NCI-H2029 treated with DMSO at 0.1 percent for 48 hours (cell line): Measurements from ENCODE around the gene ADGRG6.

Experiments used
- DNase-seq: peaks from one replicate; lab custom pipeline; 2025; lab: John Stamatoyannopoulos, UW

Gene ADGRG6

DNA sequence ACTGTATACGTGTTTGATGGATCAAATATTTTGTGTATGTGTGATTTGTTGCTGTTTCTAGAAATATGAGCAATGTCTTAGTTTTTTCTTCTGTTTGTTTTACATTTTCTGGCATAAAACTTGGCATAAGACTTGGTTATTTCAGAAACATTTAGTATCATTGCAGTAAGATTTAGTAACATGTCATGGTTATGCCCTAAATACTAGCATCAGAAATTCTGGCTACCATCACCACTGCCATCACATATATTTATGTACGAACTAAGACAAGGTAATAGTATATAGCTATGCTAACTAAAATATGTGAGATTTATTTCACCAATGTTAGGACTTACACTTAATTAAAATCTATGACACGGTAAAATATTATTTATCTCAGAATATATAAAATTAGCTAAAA, 10.3 kb upstream of the ADGRG6 start:
- DNase-seq, result no peak

- DNase-seq, result no peak
These were observed 9.5 kb upstream of the ADGRG6 start for GRCh38 chr6:142292166-142292924.

DNA sequence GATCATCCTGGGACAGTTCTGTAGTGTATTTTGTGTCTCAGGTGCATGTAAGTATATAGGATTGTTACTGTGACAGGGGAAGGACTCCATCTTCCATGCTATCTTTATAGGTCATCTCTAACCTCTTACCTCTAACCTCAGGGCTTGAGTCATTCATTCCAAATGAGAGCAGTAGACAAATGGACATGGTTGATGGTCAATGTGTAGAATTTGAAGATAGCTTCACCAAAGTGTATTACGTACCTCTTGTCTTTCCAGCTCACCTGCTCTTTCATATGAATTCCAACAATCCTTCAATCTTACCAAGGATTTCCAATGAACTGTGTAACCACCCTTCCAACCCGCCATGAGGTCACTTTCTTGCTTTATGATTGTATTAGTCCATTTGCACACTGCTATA, 8.7 kb upstream of the ADGRG6 start:
- no peak for DNase-seq

- DNase-seq, result no peak
These were observed 7.1 kb upstream of the ADGRG6 start for GRCh38 chr6:142294679-142295078.

- no peak for DNase-seq
These were observed 4.7 kb upstream of the ADGRG6 start for GRCh38 chr6:142296975-142297604.

GRCh38 chr6:142297605-142297995, 4.2 kb upstream of the ADGRG6 start:
- DNase-seq, result no peak

GRCh38 chr6:142297996-142298753, 3.6 kb upstream of the ADGRG6 start:
- no peak for DNase-seq

DNA sequence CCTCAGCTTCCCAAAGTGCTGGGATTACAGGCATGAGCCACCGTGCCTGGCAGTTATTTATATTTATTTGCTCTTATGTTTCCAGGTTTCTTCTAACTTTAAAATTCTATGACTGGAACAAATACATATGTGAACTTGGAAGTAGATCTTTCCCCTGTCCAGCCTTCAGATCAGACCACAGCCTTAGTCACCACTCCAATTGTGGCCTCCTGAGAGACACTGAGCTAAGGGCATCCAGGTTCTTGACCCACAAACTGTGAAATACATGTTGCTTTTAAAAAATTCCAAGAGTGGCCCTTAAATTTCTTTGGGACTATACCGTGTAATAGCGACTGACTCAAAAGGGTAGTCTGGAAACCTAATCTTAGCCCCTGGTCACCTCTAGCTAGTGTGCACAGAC, 1.5 kb upstream of the ADGRG6 start:
- no peak for DNase-seq

- DNase-seq, result no peak
These were observed 803 bp upstream of the ADGRG6 start for GRCh38 chr6:142300758-142301650.

DNA sequence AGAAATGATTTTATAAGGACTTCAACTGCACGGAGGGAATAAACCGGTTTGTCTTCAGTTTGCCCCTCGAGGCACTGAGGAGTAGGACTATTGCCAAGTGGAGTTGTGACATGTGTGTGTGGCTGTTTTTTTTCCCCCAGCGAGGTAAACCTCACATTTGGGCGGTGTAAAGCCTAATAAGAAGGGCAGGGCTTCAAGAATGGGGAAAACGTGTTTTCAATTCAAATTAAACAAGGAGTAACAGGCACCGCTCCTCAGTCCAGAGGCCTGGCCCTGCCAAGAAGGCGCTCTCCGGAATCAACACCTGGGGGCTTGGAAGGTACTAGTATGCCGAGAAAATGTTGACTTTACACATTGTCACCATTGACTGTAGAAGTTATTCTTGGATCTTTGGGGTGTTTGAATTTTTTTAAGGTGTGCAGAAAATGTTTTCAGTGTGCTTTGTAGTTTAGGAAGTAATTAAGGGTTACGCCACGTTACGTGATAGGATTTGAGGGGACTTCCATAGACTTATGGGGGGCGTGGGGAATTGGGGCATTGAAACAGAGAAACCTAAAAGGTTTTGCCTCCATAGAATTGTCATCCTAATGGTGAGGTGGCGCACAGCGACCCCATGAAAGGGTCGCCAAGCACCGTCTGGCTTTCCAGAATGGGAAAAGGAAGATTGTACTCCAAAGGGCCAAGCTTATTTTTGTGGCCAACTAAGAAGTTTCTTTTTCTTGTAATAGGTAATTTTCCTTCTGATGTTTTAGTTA, 791 bp downstream of the ADGRG6 start:
- no peak for DNase-seq

DNA sequence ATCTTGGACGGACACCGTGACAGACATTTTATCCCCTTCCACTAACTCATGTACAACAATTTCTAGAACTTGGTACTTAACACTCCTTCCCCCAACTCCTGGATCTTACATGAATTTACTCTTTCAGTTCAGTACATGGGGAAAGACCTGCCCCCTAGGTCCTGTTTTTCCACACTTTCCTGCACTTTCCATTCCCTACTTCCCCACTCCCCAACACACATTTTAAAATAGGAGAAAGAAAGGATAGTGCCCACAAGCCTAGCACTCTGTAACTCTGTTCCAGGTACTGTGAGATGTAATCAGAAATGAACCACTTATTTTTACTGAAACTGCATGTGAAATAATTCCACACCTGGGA, 1.3 kb downstream of the ADGRG6 start:
- DNase-seq, result no peak

DNA sequence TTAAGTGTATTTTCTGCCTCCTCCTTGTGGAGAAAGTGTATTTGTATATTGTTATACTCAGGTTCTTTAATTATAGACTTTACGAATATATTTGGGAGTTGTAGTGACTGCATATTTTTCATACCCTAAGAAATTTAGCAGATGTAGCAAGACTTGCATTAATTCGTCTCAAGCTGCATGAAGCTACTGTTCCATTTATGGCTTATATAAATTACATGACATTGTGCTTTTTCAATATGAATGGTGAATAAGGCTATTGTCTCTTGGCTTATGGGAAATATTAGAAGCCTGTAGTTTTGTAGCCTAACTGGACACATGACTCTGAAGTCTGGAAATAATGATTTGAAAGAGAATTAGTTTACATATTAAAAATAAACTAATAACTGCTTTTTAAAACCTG, 2.4 kb downstream of the ADGRG6 start:
- no peak for DNase-seq

DNA sequence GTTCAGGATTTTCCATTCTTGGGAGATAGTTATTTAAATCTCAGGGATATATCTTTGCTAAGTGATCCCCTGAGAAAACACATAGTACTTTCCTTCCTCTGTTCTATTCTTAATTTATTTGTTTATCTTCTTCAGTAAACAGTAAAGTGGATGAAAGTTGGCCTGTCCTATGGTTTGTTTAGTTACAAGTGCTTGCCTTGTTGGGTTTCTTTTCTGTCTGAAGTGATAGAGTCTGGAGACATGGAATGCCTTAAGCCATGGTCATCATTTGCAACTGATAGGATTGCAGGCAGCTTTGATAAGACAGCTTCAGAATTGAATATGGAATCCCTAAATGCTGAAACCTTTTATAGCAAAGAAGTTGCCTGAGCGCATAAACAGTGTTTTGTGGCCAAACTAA, 4.9 kb downstream of the ADGRG6 start:
- no peak for DNase-seq

- DNase-seq, result no peak
These were observed 6.3 kb downstream of the ADGRG6 start for GRCh38 chr6:142307963-142308748.

DNA sequence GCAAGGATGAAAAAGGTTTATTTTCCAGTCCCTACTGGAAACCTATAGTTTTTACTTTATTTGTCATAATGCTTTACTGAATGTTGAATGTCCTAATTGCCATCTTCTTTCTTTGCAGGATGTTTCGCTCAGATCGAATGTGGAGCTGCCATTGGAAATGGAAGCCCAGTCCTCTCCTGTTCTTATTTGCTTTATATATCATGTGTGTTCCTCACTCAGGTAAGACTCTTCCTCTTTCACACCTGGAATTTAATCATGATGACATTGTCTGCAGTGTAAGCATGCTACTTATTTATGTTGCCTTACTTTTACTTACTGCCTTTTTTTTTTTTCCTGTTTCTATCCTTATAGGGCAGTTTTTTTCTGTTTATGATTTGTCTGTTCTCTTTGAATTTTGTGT, 7.6 kb downstream of the ADGRG6 start:
- DNase-seq, result no peak

DNA sequence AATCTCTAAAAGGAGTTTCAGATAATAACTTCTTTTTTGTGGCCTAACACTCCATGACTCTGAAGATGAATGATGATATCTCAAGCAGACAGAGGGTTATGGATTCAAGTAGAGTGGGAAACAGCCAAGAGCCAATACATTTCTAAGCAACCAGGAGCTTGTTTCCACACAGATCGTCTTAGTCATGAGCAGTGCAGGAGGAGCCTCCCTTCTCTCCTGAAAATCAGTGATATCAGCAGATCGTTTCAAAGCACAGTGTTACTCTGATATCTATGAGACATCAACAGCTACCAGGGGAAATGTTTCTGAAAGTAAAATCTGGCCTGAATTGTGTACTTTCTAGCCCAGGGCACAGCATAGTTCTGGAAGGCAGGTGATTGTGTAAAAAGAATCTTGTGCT, 11.5 kb downstream of the ADGRG6 start:
- no peak for DNase-seq

DNA sequence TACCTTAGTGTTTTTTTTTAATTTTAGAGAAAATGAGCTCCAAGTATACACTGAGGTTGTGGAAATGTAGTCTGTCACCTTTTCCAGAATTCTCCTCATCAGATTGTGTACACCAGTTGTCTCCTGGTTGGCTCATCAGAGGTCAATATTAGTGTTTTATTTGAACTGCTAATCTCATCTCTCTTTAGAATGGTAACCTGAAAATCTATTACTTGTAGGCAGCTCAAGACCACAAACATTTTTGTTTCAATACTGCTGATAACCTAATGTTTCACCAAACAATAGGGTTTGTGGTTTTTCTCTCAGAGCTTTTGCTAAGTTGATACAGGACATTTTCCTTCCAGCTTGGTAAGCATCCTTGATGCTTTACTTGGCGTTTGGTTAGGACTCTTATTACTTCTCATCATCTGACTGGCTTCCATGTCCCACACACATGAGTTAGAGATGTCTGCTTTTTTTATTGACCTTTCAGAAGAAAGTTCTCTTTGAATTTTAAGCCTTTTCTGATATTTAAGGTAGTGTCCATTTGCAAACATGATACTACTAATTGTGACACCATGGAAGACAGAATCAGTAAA, 15.1 kb downstream of the ADGRG6 start:
- no peak for DNase-seq

- DNase-seq, result no peak
These were observed 16.9 kb downstream of the ADGRG6 start for GRCh38 chr6:142318714-142319113.

DNA sequence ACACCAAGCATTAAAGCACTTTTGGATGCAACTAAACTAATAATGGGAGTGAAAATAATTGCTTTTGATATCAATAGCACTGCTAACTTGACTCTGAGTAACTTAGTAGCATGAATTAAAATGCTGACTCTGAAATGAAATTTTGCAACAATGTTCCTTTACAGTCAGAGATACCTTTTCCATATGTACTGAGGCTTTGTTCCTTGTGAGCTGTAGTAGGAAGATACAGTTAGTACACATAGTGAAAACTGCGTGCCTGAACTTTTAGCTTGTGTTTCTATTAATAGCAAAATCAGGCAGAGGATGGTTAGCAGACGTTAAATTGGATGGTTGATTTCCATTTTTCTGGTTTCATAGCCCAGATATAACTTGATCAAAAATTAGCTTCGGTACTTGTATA, 18.6 kb downstream of the ADGRG6 start:
- DNase-seq, result no peak

DNA sequence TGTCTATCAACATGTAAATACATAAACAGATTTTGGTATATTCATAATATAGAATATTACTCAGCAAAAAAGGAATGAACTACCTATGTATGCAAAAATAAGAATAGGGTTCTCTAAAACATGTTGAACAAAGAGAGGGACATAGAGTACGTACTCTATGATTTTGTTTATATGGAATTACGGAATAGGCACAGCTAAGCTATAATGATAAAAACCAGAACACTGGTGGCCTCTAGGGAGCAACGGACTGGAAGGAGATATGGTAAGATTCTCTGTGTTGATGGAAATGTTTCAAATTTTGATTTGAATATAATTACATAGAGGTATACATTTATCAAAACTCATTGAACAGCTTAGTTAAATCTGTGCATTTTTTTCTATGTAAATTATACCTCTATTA, 19.6 kb downstream of the ADGRG6 start:
- DNase-seq, result no peak
